Measurements from ENCODE around the gene RPS19BP1. TPM values are rescaled to one million over a fixed set of nuclear protein-coding genes. Genes with fewer than 3 reads are reported as not detected.

Gene RPS19BP1
- total and polyA plus RNA-seq, 8 donors = 25.9 to 117 (median 36.7) TPM

- FAIRE-seq (no peak), DNase-seq (no peak), ATAC-seq (no peak)
- TF ChIP-seq CTCF (IDR thresholded peaks at IDR 0.05) = no peak
- Histone ChIP-seq H3K36me3 (peaks cover 10 to 40% (median 34%) of the 10 kb centered on the region in 3 donors), H3K27me3 (no peaks in the 10 kb centered on the region), H3K4me1 (peaks cover 0 to 10% (median 7%) of the 10 kb centered on the region in 3 donors), H3K9me3 (no peaks in the 10 kb centered on the region), H3K27ac (no peak overlapping the region), H3K4me3 (no peak overlapping the region)
- 53 to 60% methylated on average over 3 of the region's 3 CpGs for WGBS, 2 donors
- intact Hi-C loops (cut with DNase I) = no loop called here
Measured at GRCh38 chr22:39517470-39517869, 15.1 kb downstream of the RPS19BP1 start.

- peaks cover 0 to 10% (median 7%) of the 10 kb centered on the region in 3 donors for H3K4me1 ChIP-seq
- no peaks in the 10 kb centered on the region for H3K9me3 ChIP-seq
- DNase-seq (no peak), FAIRE-seq (no peak), ATAC-seq (no peak)
- TF ChIP-seq CTCF (IDR thresholded peaks at IDR 0.05) = no peak
- 83 to 89% methylated on average over 12 of the region's 12 CpGs for WGBS, 2 donors
- H3K27ac ChIP-seq = no peak overlapping the region
- no peak overlapping the region for H3K4me3 ChIP-seq
- peaks cover 6 to 43% (median 33%) of the 10 kb centered on the region in 3 donors for H3K36me3 ChIP-seq
- H3K27me3 ChIP-seq = no peaks in the 10 kb centered on the region
- intact Hi-C loops (cut with DNase I) = no loop called here
Measured at GRCh38 chr22:39515266-39516050, 17.1 kb downstream of the RPS19BP1 start.

- 37 to 42% methylated on average over 8 of the region's 8 CpGs for WGBS, 2 donors
- ATAC-seq (peak; percentile 35 to 65 (median 58)), FAIRE-seq (no peak), DNase-seq (peak in 3 of 6 donors; percentile 32 to 82 (median 66))
- no peaks in the 10 kb centered on the region for H3K27me3 ChIP-seq
- H3K4me3 ChIP-seq = no peak overlapping the region
- no peaks in the 10 kb centered on the region for H3K9me3 ChIP-seq
- TF ChIP-seq CTCF (IDR thresholded peaks at IDR 0.05) = peak; percentile 29 to 73 (median 60)
- intact Hi-C loops (cut with DNase I) = no loop called here
- H3K36me3 ChIP-seq = peaks cover 6 to 43% (median 33%) of the 10 kb centered on the region in 3 donors
- H3K4me1 ChIP-seq = peaks cover 0 to 10% (median 7%) of the 10 kb centered on the region in 3 donors
- no peak overlapping the region for H3K27ac ChIP-seq
Measured at GRCh38 chr22:39514373-39514973, 18.1 kb downstream of the RPS19BP1 start.

- no peak for TF ChIP-seq CTCF (IDR thresholded peaks at IDR 0.05)
- ATAC-seq = peak in 1 of 4 donors; percentile 10
Measured at GRCh38 chr22:39513791-39514190, 18.8 kb downstream of the RPS19BP1 start.

More at GRCh38 chr22:39513791-39514190, 18.8 kb downstream of the RPS19BP1 start:
- H3K4me1 ChIP-seq = peaks cover 0 to 7% (median 4%) of the 10 kb centered on the region in 3 donors
- FAIRE-seq = no peak
- WGBS, 2 donors = 75% methylated on average over 18 of the region's 18 CpGs
- DNase-seq = peak in 1 of 6 donors; percentile 58
- no peaks in the 10 kb centered on the region for H3K27me3 ChIP-seq
- H3K4me3 ChIP-seq = no peak overlapping the region
- H3K27ac ChIP-seq = no peak overlapping the region
- H3K36me3 ChIP-seq = peaks cover 6 to 44% (median 33%) of the 10 kb centered on the region in 3 donors
- H3K9me3 ChIP-seq = no peaks in the 10 kb centered on the region
- intact Hi-C loops (cut with DNase I) = no loop called here
